ENCODE data around the gene RANBP17. TPM values are rescaled to one million over a fixed set of nuclear protein-coding genes. Genes with fewer than 3 reads are reported as not detected.

RANBP17 gene
- total and polyA plus RNA-seq, 2 donors (not counting 1 experiment from before 2014, with no cell fraction given), result not detected

DNA sequence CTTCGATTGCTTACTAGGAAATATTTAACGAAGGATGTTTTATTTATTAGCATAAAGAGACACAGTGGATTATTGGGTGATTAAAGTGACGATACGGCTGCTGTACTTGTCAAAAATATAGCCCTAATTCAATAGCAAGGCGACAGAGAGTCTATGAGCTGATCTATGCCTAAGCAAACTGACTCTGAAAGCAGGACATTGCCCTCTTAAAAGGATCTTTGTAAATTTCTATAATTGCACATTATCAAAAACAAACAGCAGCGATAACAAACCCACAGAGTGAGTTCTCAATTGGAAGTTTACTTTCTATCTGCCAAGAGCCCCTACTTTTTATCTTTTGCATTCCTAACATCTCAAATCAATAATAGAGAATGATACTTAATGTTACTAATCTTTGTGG is 478.7 kb downstream of the RANBP17 start:
- no peaks in the 10 kb centered on the region for H4K20me1 ChIP-seq (ENCODE audit: control insufficient read depth, insufficient read depth, low read length, poor library complexity, severe bottlenecking)
- no CpG with 5 or more reads among the region's 6 CpGs for WGBS (ENCODE audit: insufficient coverage)
- ChIA-PET CTCF (no interaction called here), POLR2A (no interaction called here)
- H3K9me3 ChIP-seq (ENCODE audit: control extremely low read depth in 1 of 3, control insufficient read depth in 2 of 3, insufficient read depth in 1 of 3, low read length in 2 of 3), result no peaks in the 10 kb centered on the region
- peaks cover 0 to 6% of the 10 kb centered on the region in 2 donors for H3K4me1 ChIP-seq (ENCODE audit: control insufficient read depth in 2 of 2, insufficient read depth in 2 of 2, low read length in 2 of 2)
- peaks cover 2% of the 10 kb centered on the region for H3K4me1 Mint-ChIP-seq
- H3K27me3 ChIP-seq (replicated peaks in 1 of 4; ENCODE audit: control extremely low read depth in 1 of 4, control insufficient read depth in 3 of 4, insufficient read depth in 4 of 4, low read length in 3 of 4), result peaks cover 0 to 14% (median 3%) of the 10 kb centered on the region in 4 experiments
- DNase-seq (no peak), ATAC-seq (ENCODE audit: low read depth) (no peak)
- no peak overlapping the region for H3K4me2 ChIP-seq (replicated peaks; ENCODE audit: low read depth, low read length, poor library complexity, severe bottlenecking)
- no peak overlapping the region for H3K27ac Mint-ChIP-seq
- peaks cover 34% of the 10 kb centered on the region for H3K27me3 Mint-ChIP-seq
- no peaks in the 10 kb centered on the region for H3K36me3 ChIP-seq (replicated peaks in 1 of 2; ENCODE audit: control extremely low read depth in 1 of 2, control insufficient read depth in 1 of 2, extremely low read depth in 1 of 2, insufficient read depth in 2 of 2, low read length in 1 of 2)
- no peak for TF ChIP-seq EZH2 (IDR thresholded peaks at IDR 0.05; ENCODE audit: borderline replicate concordance, insufficient read depth, low read depth, low read length, poor library complexity, severe bottlenecking)
- TF ChIP-seq, protein P1, sequence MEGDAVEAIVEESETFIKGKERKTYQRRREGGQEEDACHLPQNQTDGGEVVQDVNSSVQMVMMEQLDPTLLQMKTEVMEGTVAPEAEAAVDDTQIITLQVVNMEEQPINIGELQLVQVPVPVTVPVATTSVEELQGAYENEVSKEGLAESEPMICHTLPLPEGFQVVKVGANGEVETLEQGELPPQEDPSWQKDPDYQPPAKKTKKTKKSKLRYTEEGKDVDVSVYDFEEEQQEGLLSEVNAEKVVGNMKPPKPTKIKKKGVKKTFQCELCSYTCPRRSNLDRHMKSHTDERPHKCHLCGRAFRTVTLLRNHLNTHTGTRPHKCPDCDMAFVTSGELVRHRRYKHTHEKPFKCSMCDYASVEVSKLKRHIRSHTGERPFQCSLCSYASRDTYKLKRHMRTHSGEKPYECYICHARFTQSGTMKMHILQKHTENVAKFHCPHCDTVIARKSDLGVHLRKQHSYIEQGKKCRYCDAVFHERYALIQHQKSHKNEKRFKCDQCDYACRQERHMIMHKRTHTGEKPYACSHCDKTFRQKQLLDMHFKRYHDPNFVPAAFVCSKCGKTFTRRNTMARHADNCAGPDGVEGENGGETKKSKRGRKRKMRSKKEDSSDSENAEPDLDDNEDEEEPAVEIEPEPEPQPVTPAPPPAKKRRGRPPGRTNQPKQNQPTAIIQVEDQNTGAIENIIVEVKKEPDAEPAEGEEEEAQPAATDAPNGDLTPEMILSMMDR (IDR thresholded peaks at IDR 0.05), result no peak
- H3K4me3 ChIP-seq (ENCODE audit: control extremely low read depth in 1 of 5, extremely low read depth in 1 of 5, insufficient read depth in 1 of 5, low read depth in 2 of 5, low read length in 4 of 5), result no peak overlapping the region
- no peaks in the 10 kb centered on the region for H3K79me2 ChIP-seq (ENCODE audit: control insufficient read depth, insufficient read depth, low read length)
- H3K27ac ChIP-seq (ENCODE audit: low read length in 2 of 2), result no peak overlapping the region
- no peak overlapping the region for H3K9ac ChIP-seq (ENCODE audit: low read length)
- no peak overlapping the region for H3K4me3 Mint-ChIP-seq
- no peaks in the 10 kb centered on the region for H3K9me3 Mint-ChIP-seq (ENCODE audit: insufficient read depth)
- intact Hi-C loops (cut with micrococcal nuclease), result no loop called here
- H2AFZ ChIP-seq (ENCODE audit: insufficient read depth, low read depth, low read length, poor library complexity, severe bottlenecking), result no peak overlapping the region

DNA sequence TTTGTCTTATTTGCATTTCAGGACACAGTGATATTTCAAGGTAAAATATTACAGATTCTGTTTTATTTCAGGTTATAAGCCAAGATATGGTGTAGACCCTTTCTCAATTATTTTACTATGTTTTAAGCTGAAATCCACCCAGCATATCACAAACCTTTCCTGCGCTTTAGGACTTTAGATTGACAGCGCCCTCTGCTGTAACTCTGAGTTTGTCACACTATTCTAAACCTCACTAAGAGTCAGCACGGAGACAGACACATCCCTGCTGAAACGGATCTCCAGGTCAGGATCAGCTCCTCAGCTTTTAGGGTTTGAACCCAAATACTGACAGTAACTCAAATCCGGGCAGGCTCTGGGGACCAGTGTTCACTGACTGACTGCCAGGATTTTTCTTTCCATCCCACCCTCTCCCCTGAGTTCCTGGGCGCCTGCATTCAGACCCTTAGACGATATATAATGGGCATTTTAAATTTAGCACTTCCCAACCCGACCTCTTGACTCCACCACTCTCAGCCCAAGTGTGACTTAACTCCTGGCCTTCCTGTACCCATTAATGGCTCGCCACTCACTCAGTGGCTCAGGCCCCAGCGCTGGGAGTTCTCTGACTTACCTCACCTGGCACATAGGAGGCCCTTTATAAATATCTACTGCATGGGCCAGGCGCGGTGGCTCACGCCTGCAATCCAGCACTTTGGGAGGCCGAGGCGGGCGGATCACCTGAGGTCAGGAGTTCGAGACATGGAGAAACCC is 480.7 kb downstream of the RANBP17 start:
- peak; percentile 22 for DNase-seq
- CTCF ChIA-PET, result interaction anchor here (1.0 to 1.2 kb wide), 3 partner anchors 9 to 19 kb away, joined by 3 to 4 read pairs (median 3); no protein-coding TSS in a partner anchor

More for the DNA sequence above, 480.7 kb downstream of the RANBP17 start:
- POLR2A ChIA-PET, result no interaction called here
- Histone ChIP-seq H3K79me2 (ENCODE audit: control insufficient read depth, insufficient read depth, low read length) (no peaks in the 10 kb centered on the region), H3K9ac (ENCODE audit: low read length) (no peak overlapping the region), H2AFZ (ENCODE audit: insufficient read depth, low read depth, low read length, poor library complexity, severe bottlenecking) (no peak overlapping the region), H3K27ac (ENCODE audit: low read length in 2 of 2) (no peak overlapping the region), H3K4me3 (ENCODE audit: control extremely low read depth in 1 of 5, extremely low read depth in 1 of 5, insufficient read depth in 1 of 5, low read depth in 2 of 5, low read length in 4 of 5) (no peak overlapping the region), H4K20me1 (ENCODE audit: control insufficient read depth, insufficient read depth, low read length, poor library complexity, severe bottlenecking) (no peaks in the 10 kb centered on the region), H3K4me2 (replicated peaks; ENCODE audit: low read depth, low read length, poor library complexity, severe bottlenecking) (no peak overlapping the region), H3K27me3 (replicated peaks in 1 of 4; ENCODE audit: control extremely low read depth in 1 of 4, control insufficient read depth in 3 of 4, insufficient read depth in 4 of 4, low read length in 3 of 4) (peaks cover 0 to 4% (median 3%) of the 10 kb centered on the region in 4 experiments), H3K9me3 (ENCODE audit: control extremely low read depth in 1 of 3, control insufficient read depth in 2 of 3, insufficient read depth in 1 of 3, low read length in 2 of 3) (no peaks in the 10 kb centered on the region), H3K4me1 (ENCODE audit: control insufficient read depth in 2 of 2, insufficient read depth in 2 of 2, low read length in 2 of 2) (no peaks in the 10 kb centered on the region), H3K36me3 (replicated peaks in 1 of 2; ENCODE audit: control extremely low read depth in 1 of 2, control insufficient read depth in 1 of 2, extremely low read depth in 1 of 2, insufficient read depth in 2 of 2, low read length in 1 of 2) (no peaks in the 10 kb centered on the region)
- H3K4me3 Mint-ChIP-seq, result no peak overlapping the region
- no peak overlapping the region for H3K27ac Mint-ChIP-seq
- H3K27me3 Mint-ChIP-seq, result peaks cover 18% of the 10 kb centered on the region
- no peaks in the 10 kb centered on the region for H3K4me1 Mint-ChIP-seq
- no peaks in the 10 kb centered on the region for H3K9me3 Mint-ChIP-seq (ENCODE audit: insufficient read depth)
- TF ChIP-seq, protein P1 (IDR thresholded peaks at IDR 0.05), result peak; percentile 45
- TF ChIP-seq EZH2 (IDR thresholded peaks at IDR 0.05; ENCODE audit: borderline replicate concordance, insufficient read depth, low read depth, low read length, poor library complexity, severe bottlenecking), result no peak
- 58% methylated on average over 17 of the region's 17 CpGs for WGBS (ENCODE audit: insufficient coverage)
- intact Hi-C loops (cut with micrococcal nuclease), result no loop called here
- ATAC-seq (ENCODE audit: low read depth), result no peak
